HUES48 (cell line): ENCODE results near the gene VTI1A.

Source experiments
- H3K27ac ChIP-seq: one replicate; pipeline ENCODE4 v1.7.0; 2013; ENCODE audit warnings: low read depth, low read length, inconsistent platforms
- H3K27me3 ChIP-seq: 2 replicates; pipeline ENCODE4 v1.6.1; 2013; ENCODE audit warnings: mild to moderate bottlenecking, low read length; ENCODE audit not compliant: control insufficient read depth, insufficient read depth
- H3K36me3 ChIP-seq: 2 replicates; pipeline ENCODE4 v1.6.1; 2013; ENCODE audit warnings: low read length; ENCODE audit not compliant: control insufficient read depth, insufficient read depth
- H3K4me1 ChIP-seq: 2 replicates; pipeline ENCODE4 v1.6.1; 2013; ENCODE audit warnings: mild to moderate bottlenecking, low read length; ENCODE audit not compliant: control insufficient read depth, insufficient read depth
- H3K4me3 ChIP-seq: 2 replicates; pipeline ENCODE4 v1.5.1; 2013; ENCODE audit warnings: mild to moderate bottlenecking, low read depth, low read length
- H3K9ac ChIP-seq: 2 replicates; pipeline ENCODE4 v1.6.1; 2013; ENCODE audit warnings: mild to moderate bottlenecking, low read depth, low read length, moderate library complexity
- H3K9me3 ChIP-seq: 2 replicates; pipeline ENCODE4 v1.6.1; 2013; ENCODE audit warnings: low read length; ENCODE audit not compliant: control insufficient read depth, insufficient read depth

VTI1A gene

DNA sequence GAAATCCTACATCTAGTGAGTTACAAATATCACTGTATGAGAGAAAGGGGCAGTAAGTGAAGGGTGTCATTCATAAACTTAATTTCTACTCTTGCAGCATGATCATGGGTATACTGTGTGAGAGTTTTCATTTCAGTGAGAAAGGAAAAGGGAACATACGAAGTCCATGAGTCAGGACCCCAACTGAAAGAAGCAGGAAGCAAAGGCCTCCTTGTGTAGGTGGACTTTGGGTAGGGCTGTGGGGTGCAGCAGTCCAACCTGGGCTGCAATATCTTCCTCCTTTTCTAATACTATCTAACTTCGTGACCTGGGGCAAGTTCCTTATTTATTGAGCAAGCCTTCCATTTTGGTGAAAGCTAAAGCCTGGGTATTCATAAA lies 254.9 kb downstream of the VTI1A start:
- Histone ChIP-seq H3K36me3 (no peaks in the 10 kb centered on the region), H3K4me1 (peaks cover 3% of the 10 kb centered on the region; the same call in 1 of the 2 replicates), H3K27me3 (no peaks in the 10 kb centered on the region), H3K9ac (no peak overlapping the region), H3K27ac (no peak overlapping the region), H3K4me3 (no peak overlapping the region), H3K9me3 (no peaks in the 10 kb centered on the region)

GRCh38 chr10:112706577-112706976 lies 259.6 kb downstream of the VTI1A start:
- Histone ChIP-seq H3K9me3 (no peaks in the 10 kb centered on the region), H3K27me3 (no peaks in the 10 kb centered on the region), H3K27ac (no peak overlapping the region), H3K4me3 (no peak overlapping the region), H3K36me3 (no peaks in the 10 kb centered on the region), H3K4me1 (peaks cover 28% of the 10 kb centered on the region), H3K9ac (no peak overlapping the region)

DNA sequence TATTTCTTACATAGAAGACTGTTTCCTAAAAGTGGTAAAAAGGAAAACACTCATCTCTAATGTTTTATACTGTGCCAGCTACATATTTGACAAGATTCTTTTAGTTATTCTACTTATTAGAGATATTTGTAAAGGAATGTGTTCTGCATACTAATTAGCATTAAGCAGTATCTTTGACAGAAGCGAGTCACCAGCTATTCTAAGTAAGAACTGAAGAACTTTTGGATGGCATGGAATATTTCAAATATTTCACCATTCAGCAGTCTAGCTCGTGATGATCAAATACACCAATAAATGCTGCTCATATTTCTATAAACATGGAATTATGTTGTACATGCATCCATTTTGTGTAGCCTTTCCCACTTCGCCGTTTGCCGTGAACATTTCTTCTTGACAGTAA lies 261.4 kb downstream of the VTI1A start:
- Histone ChIP-seq H3K4me1 (peaks cover 35% of the 10 kb centered on the region), H3K4me3 (no peak overlapping the region), H3K9me3 (no peaks in the 10 kb centered on the region), H3K27ac (no peak overlapping the region), H3K9ac (no peak overlapping the region), H3K36me3 (no peaks in the 10 kb centered on the region), H3K27me3 (no peaks in the 10 kb centered on the region)

DNA sequence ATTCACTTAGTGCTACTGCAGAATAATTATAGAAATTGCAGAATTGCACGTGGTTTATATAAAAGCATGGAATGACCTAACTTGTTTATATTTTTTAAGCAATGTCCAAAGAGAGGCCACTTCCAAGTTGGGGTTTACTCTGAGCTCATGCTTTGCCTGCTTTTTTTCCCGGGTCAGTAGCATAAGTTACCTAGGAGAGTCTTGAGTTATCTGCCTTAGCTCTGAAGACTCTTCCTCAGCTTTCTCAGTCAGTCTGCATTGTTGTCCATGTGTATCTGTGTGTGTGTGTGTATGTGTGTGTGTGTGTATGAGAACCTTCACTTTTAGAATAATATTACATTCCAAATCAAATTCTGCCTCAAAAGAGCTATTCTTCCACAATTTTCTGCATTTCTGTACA lies 263.5 kb downstream of the VTI1A start:
- no peaks in the 10 kb centered on the region for H3K36me3 ChIP-seq
- no peaks in the 10 kb centered on the region for H3K27me3 ChIP-seq
- no peak overlapping the region for H3K27ac ChIP-seq
- H3K9ac ChIP-seq, result no peak overlapping the region
- H3K4me3 ChIP-seq, result no peak overlapping the region
- no peaks in the 10 kb centered on the region for H3K9me3 ChIP-seq
- H3K4me1 ChIP-seq, result peaks cover 39% of the 10 kb centered on the region

GRCh38 chr10:112711366-112711765 lies 264.4 kb downstream of the VTI1A start:
- no peaks in the 10 kb centered on the region for H3K27me3 ChIP-seq
- no peak overlapping the region for H3K27ac ChIP-seq
- no peaks in the 10 kb centered on the region for H3K9me3 ChIP-seq
- H3K4me1 ChIP-seq, result peaks cover 37% of the 10 kb centered on the region
- no peak overlapping the region for H3K9ac ChIP-seq
- no peaks in the 10 kb centered on the region for H3K36me3 ChIP-seq
- H3K4me3 ChIP-seq, result no peak overlapping the region

DNA sequence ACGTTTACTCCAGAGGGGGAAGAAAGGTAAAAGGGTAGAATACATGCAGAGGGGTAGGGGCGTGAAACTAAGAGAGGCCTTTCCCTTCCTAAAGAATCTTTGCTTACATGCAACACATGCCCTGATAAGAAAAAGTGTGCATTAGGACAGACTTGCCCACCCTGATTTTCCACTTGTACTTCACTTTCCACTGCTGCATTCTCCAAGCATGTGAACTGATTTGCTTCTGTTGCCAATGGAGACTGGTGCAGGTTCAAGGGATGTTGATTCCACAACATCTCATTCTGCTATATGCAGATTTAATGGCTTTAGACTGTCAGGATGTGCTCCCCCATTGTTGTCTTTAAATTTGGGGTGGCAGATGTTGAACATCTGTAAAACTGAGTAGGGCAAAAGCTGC lies 265.5 kb downstream of the VTI1A start:
- Histone ChIP-seq H3K27me3 (no peaks in the 10 kb centered on the region), H3K36me3 (no peaks in the 10 kb centered on the region), H3K9me3 (no peaks in the 10 kb centered on the region), H3K4me3 (no peak overlapping the region), H3K9ac (no peak overlapping the region), H3K27ac (no peak overlapping the region), H3K4me1 (peaks cover 42% of the 10 kb centered on the region)

DNA sequence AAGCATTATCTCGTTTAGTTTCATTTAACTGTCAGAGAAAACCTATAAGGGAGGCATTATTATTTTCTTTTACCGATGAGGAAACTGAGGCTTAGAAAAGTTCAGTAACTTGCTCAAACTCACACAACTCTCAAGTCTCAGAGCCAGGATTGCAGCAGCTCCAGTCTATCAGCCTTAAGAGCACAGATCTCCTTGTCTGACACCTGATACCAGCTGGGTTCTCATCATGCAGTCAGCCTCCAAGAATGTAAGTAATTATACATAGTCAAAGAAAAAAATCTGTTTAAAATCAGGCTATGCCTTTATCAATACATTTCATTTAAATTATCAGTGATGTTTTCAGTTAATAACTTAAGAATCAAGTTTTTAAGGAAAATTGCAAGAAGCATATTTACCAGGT lies 266.4 kb downstream of the VTI1A start:
- H3K9me3 ChIP-seq, result no peaks in the 10 kb centered on the region
- H3K9ac ChIP-seq, result no peak overlapping the region
- peaks cover 46% of the 10 kb centered on the region for H3K4me1 ChIP-seq
- H3K27ac ChIP-seq, result no peak overlapping the region
- no peaks in the 10 kb centered on the region for H3K36me3 ChIP-seq
- H3K27me3 ChIP-seq, result no peaks in the 10 kb centered on the region
- H3K4me3 ChIP-seq, result no peak overlapping the region

GRCh38 chr10:112715581-112715980 lies 268.6 kb downstream of the VTI1A start:
- no peaks in the 10 kb centered on the region for H3K9me3 ChIP-seq
- no peaks in the 10 kb centered on the region for H3K27me3 ChIP-seq
- H3K9ac ChIP-seq, result no peak overlapping the region
- H3K27ac ChIP-seq, result no peak overlapping the region
- no peak overlapping the region for H3K4me3 ChIP-seq
- peaks cover 42% of the 10 kb centered on the region for H3K4me1 ChIP-seq
- H3K36me3 ChIP-seq, result no peaks in the 10 kb centered on the region

GRCh38 chr10:112716076-112716475 lies 269.1 kb downstream of the VTI1A start:
- H3K4me1 ChIP-seq, result peaks cover 41% of the 10 kb centered on the region

GRCh38 chr10:112716924-112717413 lies 270.0 kb downstream of the VTI1A start:
- no peaks in the 10 kb centered on the region for H3K9me3 ChIP-seq
- peaks cover 35% of the 10 kb centered on the region for H3K4me1 ChIP-seq
- H3K4me3 ChIP-seq, result no peak overlapping the region
- H3K27me3 ChIP-seq, result no peaks in the 10 kb centered on the region
- no peak overlapping the region for H3K27ac ChIP-seq
- no peaks in the 10 kb centered on the region for H3K36me3 ChIP-seq
- no peak overlapping the region for H3K9ac ChIP-seq

More at GRCh38 chr10:112716076-112716475, 269.1 kb downstream of the VTI1A start:
- Histone ChIP-seq H3K27me3 (no peaks in the 10 kb centered on the region), H3K9ac (no peak overlapping the region), H3K4me3 (no peak overlapping the region), H3K9me3 (no peaks in the 10 kb centered on the region), H3K36me3 (no peaks in the 10 kb centered on the region), H3K27ac (no peak overlapping the region)

DNA sequence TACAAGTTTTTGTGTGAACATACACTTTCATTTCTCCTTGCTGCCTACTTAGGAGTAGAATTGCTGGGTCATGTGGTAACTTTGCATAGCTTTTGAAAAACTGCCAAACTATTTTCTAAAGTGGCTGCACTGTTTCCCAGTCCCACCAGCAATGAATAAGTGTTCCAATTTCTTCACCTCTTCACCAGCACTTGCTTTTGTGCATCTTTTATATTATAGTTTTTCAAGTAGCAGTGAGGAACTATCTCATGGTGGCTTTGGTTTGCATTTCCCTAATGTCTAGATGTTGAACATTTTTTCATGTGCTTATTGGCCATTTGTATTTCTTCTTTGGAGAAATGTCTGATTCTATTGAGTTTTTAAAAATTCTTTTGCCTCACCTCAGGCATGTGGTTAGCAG lies 273.2 kb downstream of the VTI1A start:
- H3K4me1 ChIP-seq, result peaks cover 41% of the 10 kb centered on the region
- H3K9ac ChIP-seq, result no peak overlapping the region
- H3K4me3 ChIP-seq, result no peak overlapping the region
- no peak overlapping the region for H3K27ac ChIP-seq
- H3K9me3 ChIP-seq, result no peaks in the 10 kb centered on the region
- H3K27me3 ChIP-seq, result no peaks in the 10 kb centered on the region
- H3K36me3 ChIP-seq, result no peaks in the 10 kb centered on the region
